SK-N-SH (cell line): ENCODE measurements around the gene GJD3. TPM values are rescaled to one million over a fixed set of nuclear protein-coding genes. Genes with fewer than 3 reads are reported as not detected.

Experiments used
- CTCF ChIA-PET: fragments of 300-600, 350-600 bp; formaldehyde crosslinking; extraction: SDS; loops from one replicate; lab custom pipeline; 2021; lab: Yijun Ruan, JAX
- POLR2A ChIA-PET: fragments of 350-600 bp; sonication (Branson Sonifier 250); formaldehyde crosslinking; extraction: SDS; loops from one replicate; lab custom pipeline; 2020; ENCODE audit warnings: antibody characterized with exemption, inconsistent platforms; lab: Yijun Ruan, JAX
- DNase-seq: peaks from one replicate; pipeline ENCODE4 v3.0.0; 2012
- H2AFZ ChIP-seq: fragments of 200-600 bp; sonication (generic); 2 replicates; pipeline ENCODE4 v1.8.1; 2016; ENCODE audit warnings: antibody characterized with exemption, mild to moderate bottlenecking, low read depth
- H3F3A ChIP-seq: fragments of 200-600 bp; sonication (generic); replicated peaks from 2 replicates; pipeline ENCODE3; 2016; ENCODE audit warnings: antibody characterized with exemption, mild to moderate bottlenecking; ENCODE audit not compliant: insufficient read depth
- H3K27ac ChIP-seq, 2 experiments: fragments of 200-500 bp in 1 of 2; fragments of 200-600 bp in 1 of 2; sonication (Bioruptor generic) in 1 of 2; sonication (generic), shearing (Covaris generic) in 1 of 2; 2 replicates each; pipeline versions ENCODE4 v1.5.1 to v1.6.1; 2014 to 2016; ENCODE audit warnings: low read depth in 2 of 2, inconsistent platforms in 1 of 2, low read length in 1 of 2, mild to moderate bottlenecking in 1 of 2, mixed read lengths in 1 of 2
- H3K27me3 ChIP-seq: fragments of 200-600 bp; sonication (generic), shearing (Covaris generic); 2 replicates; pipeline ENCODE4 v1.6.1; 2016; ENCODE audit warnings: mixed run types; ENCODE audit not compliant: insufficient read depth
- H3K36me3 ChIP-seq, 2 experiments: fragments of 200-500 bp in 1 of 2; fragments of 200-600 bp in 1 of 2; sonication (Bioruptor generic) in 1 of 2; sonication (generic) in 1 of 2; replicated peaks in 1 of 2; 2 replicates each; pipeline versions ENCODE3 to v1.5.1; 2014 to 2016; ENCODE audit warnings: low read length in 1 of 2, mild to moderate bottlenecking in 1 of 2; ENCODE audit not compliant: insufficient read depth in 2 of 2, control insufficient read depth in 1 of 2
- H3K4me1 ChIP-seq, 2 experiments: fragments of 200-500 bp in 1 of 2; fragments of 200-600 bp in 1 of 2; sonication (Bioruptor generic) in 1 of 2; sonication (generic), shearing (Covaris generic) in 1 of 2; 2 replicates each; pipeline versions ENCODE4 v1.5.1 to v1.6.1; 2014 to 2016; ENCODE audit warnings: low read depth in 1 of 2, low read length in 1 of 2, mixed run types in 1 of 2; ENCODE audit not compliant: insufficient read depth in 2 of 2, control insufficient read depth in 1 of 2
- H3K4me2 ChIP-seq: fragments of 200-600 bp; sonication (generic), shearing (Covaris generic); 2 replicates; pipeline ENCODE4 v1.6.1; 2017; ENCODE audit warnings: mixed run types
- H3K4me3 ChIP-seq, 2 experiments: fragments of 200-500 bp in 1 of 2; fragments of 200-600 bp in 1 of 2; sonication (Bioruptor generic) in 1 of 2; sonication (generic), shearing (Covaris generic) in 1 of 2; 2 replicates each; pipeline versions ENCODE4 v1.5.1 to v1.8.1; 2014 to 2016; ENCODE audit warnings: low read depth in 2 of 2, inconsistent platforms in 1 of 2, low read length in 1 of 2, mild to moderate bottlenecking in 1 of 2, mixed read lengths in 1 of 2, moderate library complexity in 1 of 2
- H3K79me2 ChIP-seq: fragments of 200-600 bp; sonication (generic); 2 replicates; pipeline ENCODE4 v1.8.1; 2017; ENCODE audit warnings: mild to moderate bottlenecking; ENCODE audit not compliant: insufficient read depth
- H3K9ac ChIP-seq: fragments of 200-600 bp; sonication (generic); 2 replicates; pipeline ENCODE4 v1.6.1; 2017; ENCODE audit warnings: mixed run types
- H3K9me2 ChIP-seq: fragments of 200-600 bp; sonication (generic); 2 replicates; pipeline ENCODE4 v1.6.1; 2017; ENCODE audit warnings: mixed run types
- H3K9me3 ChIP-seq: fragments of 200-600 bp; sonication (generic); 2 replicates; pipeline ENCODE4 v1.6.1; 2017; ENCODE audit warnings: mixed run types, mild to moderate bottlenecking, moderate library complexity
- H4K20me1 ChIP-seq: fragments of 200-600 bp; sonication (generic); 2 replicates; pipeline ENCODE4 v1.6.1; 2017; ENCODE audit warnings: mild to moderate bottlenecking, mixed run types; ENCODE audit not compliant: insufficient read depth
- ELF1 ChIP-seq: IDR thresholded peaks from 2 replicates; pipeline ENCODE4 v1.4.0; 2012
- EP300 ChIP-seq, 2 experiments: IDR thresholded peaks; 2 replicates each; pipeline versions ENCODE4 v1.4.0 to v1.6.1; 2012; ENCODE audit warnings: borderline replicate concordance in 1 of 2, low read depth in 1 of 2, low read length in 1 of 2
- EZH2phosphoT487 ChIP-seq: fragments of 200-600 bp; sonication (generic); IDR thresholded peaks from 2 replicates; pipeline ENCODE4 v1.6.1; 2017; ENCODE audit warnings: low read depth, mixed run types, mild to moderate bottlenecking, antibody characterized with exemption, moderate library complexity, borderline replicate concordance
- FOSL2 ChIP-seq: IDR thresholded peaks from 2 replicates; pipeline ENCODE4 v1.4.0; 2012; ENCODE audit warnings: low read depth, mild to moderate bottlenecking, moderate library complexity, borderline replicate concordance
- GABPA ChIP-seq: IDR thresholded peaks from 2 replicates; pipeline ENCODE4 v1.4.0; 2012; ENCODE audit warnings: low read depth, mild to moderate bottlenecking
- GATA2 ChIP-seq: sonication (generic); formaldehyde crosslinking; IDR thresholded peaks from 2 replicates; pipeline ENCODE4 v1.5.0; 2020; ENCODE audit warnings: mild to moderate bottlenecking, missing genetic modification reagents
- JUND ChIP-seq: IDR thresholded peaks from 2 replicates; pipeline ENCODE4 v1.4.0; 2012
- MAX ChIP-seq: IDR thresholded peaks from 2 replicates; pipeline ENCODE4 v1.4.0; 2012; ENCODE audit warnings: low read depth
- MEF2A ChIP-seq: IDR thresholded peaks from 2 replicates; pipeline ENCODE4 v1.4.0; 2012; ENCODE audit warnings: low read depth, borderline replicate concordance
- PBX3 ChIP-seq: IDR thresholded peaks from 2 replicates; pipeline ENCODE4; 2012
- POLR2AphosphoS5 ChIP-seq: IDR thresholded peaks from 2 replicates; pipeline ENCODE4 v1.6.1; 2012; ENCODE audit warnings: low read depth, low read length
- RAD21 ChIP-seq: IDR thresholded peaks from 2 replicates; pipeline ENCODE4 v1.6.1; 2012; ENCODE audit warnings: mild to moderate bottlenecking, low read length
- REST ChIP-seq: IDR thresholded peaks from 2 replicates; pipeline ENCODE4 v1.6.1; 2012; ENCODE audit warnings: mild to moderate bottlenecking, low read depth, low read length, moderate library complexity
- RFX5 ChIP-seq: IDR thresholded peaks from 2 replicates; pipeline ENCODE4 v1.6.1; 2012; ENCODE audit warnings: mild to moderate bottlenecking, improper control_type of control experiment, low read length
- RXRA ChIP-seq: IDR thresholded peaks from 2 replicates; pipeline ENCODE4 v1.4.0; 2012; ENCODE audit warnings: low read depth, mild to moderate bottlenecking, borderline replicate concordance
- SMC3 ChIP-seq: IDR thresholded peaks from 2 replicates; pipeline ENCODE4 v1.6.1; 2012; ENCODE audit warnings: low read depth, low read length, improper control_type of control experiment
- TAF1 ChIP-seq: IDR thresholded peaks from 2 replicates; pipeline ENCODE4 v1.6.1; 2012; ENCODE audit warnings: low read depth, mild to moderate bottlenecking, low read length, moderate library complexity, borderline replicate concordance
- TCF12 ChIP-seq: IDR thresholded peaks from 2 replicates; pipeline ENCODE4 v1.4.0; 2012
- USF1 ChIP-seq: IDR thresholded peaks from 2 replicates; pipeline ENCODE4 v1.4.0; 2012; ENCODE audit warnings: low read depth, borderline replicate concordance
- USF2 ChIP-seq: fragments of 150-350 bp; IDR thresholded peaks from 2 replicates; pipeline ENCODE4 v1.6.1; 2017; ENCODE audit warnings: antibody characterized with exemption, low read length, low read depth, borderline replicate concordance
- YY1 ChIP-seq: IDR thresholded peaks from 2 replicates; pipeline ENCODE4 v1.4.0; 2012; ENCODE audit warnings: low read depth, mild to moderate bottlenecking
- ZBTB33 ChIP-seq: IDR thresholded peaks from 2 replicates; pipeline ENCODE4 v1.4.0; 2012; ENCODE audit warnings: low read depth, borderline replicate concordance
- WGBS: methylation state at CpG from one replicate; pipeline ENCODE4 v1.1.6; 2017; ENCODE audit warnings: low lambda C conversion rate; 5-methylcytosine and 5-hydroxymethylcytosine counted together
- polyA plus RNA-seq, 3 experiments: library from polyadenylated mRNA; depleted of rRNA; stranded (reverse); fragments of >200 nt; gene quantifications; 2 replicates each; pipeline ENCODE4 v1.2.3, GENCODE V29; 2012

Gene GJD3
- polyA plus RNA-seq, 1 of the 3 experiments (the other 2 are of a cell fraction), result not detected

- Histone ChIP-seq H3K9me2 (no peaks in the 10 kb centered on the region), H3K27me3 (no peaks in the 10 kb centered on the region), H3K9me3 (no peaks in the 10 kb centered on the region), H3F3A (peaks cover 39% of the 10 kb centered on the region), H3K36me3 (no peaks in the 10 kb centered on the region), H3K4me1 (peaks cover 61 to 91% of the 10 kb centered on the region in 2 experiments), H3K4me2 (peak overlapping the region; percentile 95), H3K79me2 (peaks cover 57% of the 10 kb centered on the region), H3K4me3 (peak overlapping the region; percentile 89 to 96), H3K27ac (peak overlapping the region; percentile 94 to 95), H2AFZ (no peak overlapping the region), H4K20me1 (peaks cover 17% of the 10 kb centered on the region), H3K9ac (peak overlapping the region; percentile 84)
- 9% methylated on average over 23 of the region's 38 CpGs for whole genome bisulfite sequencing
- CTCF ChIA-PET, result interaction anchor here (0.7 to 57.6 kb wide), 8 partner anchors 11 to 252 kb away, joined by 3 to 1706 read pairs (median 4); partner anchors contain the start of genes CDC6, GJD3 and RARA
- DNase-seq, result peak; percentile 87
- POLR2A ChIA-PET, result interaction anchor here (0.7 to 2.9 kb wide), 8 partner anchors 8 to 35 kb away, joined by 3 to 7 read pairs (median 4); partner anchors contain the start of gene RARA
- TF ChIP-seq GATA2 (CRISPR knock-in tag) (no peak), SMC3 (no peak), ELF1 (no peak), TCF12 (peak; percentile 91), EP300 (IDR thresholded peaks at IDR 0.05; ENCODE audit: borderline replicate concordance in 1 of 2, low read depth in 1 of 2, low read length in 1 of 2) (peak in 1 of 2 experiments; percentile 78; a peak in 1 of 4 replicates), RAD21 (peak; percentile 28), YY1 (no peak), RFX5 (no peak), TAF1 (peak; percentile 51; the same call in 1 of the 2 replicates), USF1 (no peak), MAX (peak; percentile 72), REST (no peak), GABPA (0 out of 2 replicates have a peak, but pooled peaks have one; percentile 12), PBX3 (peak; percentile 74), FOSL2 (peak; percentile 12; the same call in 1 of the 2 replicates), RXRA (0 out of 2 replicates have a peak, but pooled peaks have one; percentile 30), USF2 (no peak), ZBTB33 (no peak), MEF2A (no peak), POLR2AphosphoS5 (no peak; the same call in 1 of the 2 replicates), EZH2phosphoT487 (no peak), JUND (peak; percentile 16; the same call in 1 of the 2 replicates)
These were observed 47.8 kb downstream of the GJD3 start for GRCh38 chr17:40316571-40317344.
